Neural progenitor cell (in vitro differentiated cells): ENCODE measurements around the gene GNL3L. TPM values are rescaled to one million over a fixed set of nuclear protein-coding genes. Genes with fewer than 3 reads are reported as not detected.

ENCODE experiments used
- DNase-seq: peaks from one replicate; pipeline ENCODE4 v3.0.0-alpha.2; 2016; ENCODE audit warnings: low spot score
- H2AFZ ChIP-seq: fragments of 200-600 bp; sonication (generic); replicated peaks from 2 replicates; pipeline ENCODE4 v1.6.1; 2016; ENCODE audit warnings: antibody characterized with exemption
- H3F3A ChIP-seq: fragments of 200-600 bp; sonication (generic); 2 replicates; pipeline ENCODE4 v1.6.1; 2016; ENCODE audit warnings: antibody characterized with exemption, low read depth
- H3K27ac ChIP-seq: fragments of 200-600 bp; sonication (generic); 2 replicates; pipeline ENCODE4 v1.5.1; 2016; ENCODE audit warnings: mild to moderate bottlenecking
- H3K27me3 ChIP-seq: fragments of 200-600 bp; sonication (generic); 2 replicates; pipeline ENCODE4 v1.6.1; 2016; ENCODE audit warnings: mild to moderate bottlenecking, moderate library complexity
- H3K36me3 ChIP-seq: fragments of 200-600 bp; sonication (generic); 2 replicates; pipeline ENCODE4 v1.5.1; 2016
- H3K4me1 ChIP-seq: fragments of 200-600 bp; sonication (generic); 2 replicates; pipeline ENCODE4 v1.6.1; 2016; ENCODE audit warnings: mixed run types
- H3K4me2 ChIP-seq: fragments of 200-600 bp; sonication (generic); 2 replicates; pipeline ENCODE4 v1.6.1; 2016
- H3K4me3 ChIP-seq: fragments of 200-600 bp; sonication (generic); 2 replicates; pipeline ENCODE4 v1.5.1; 2016
- H3K79me2 ChIP-seq: fragments of 200-600 bp; sonication (generic); 2 replicates; pipeline ENCODE4 v1.6.1; 2016; ENCODE audit warnings: low read depth
- H3K9ac ChIP-seq: fragments of 200-600 bp; sonication (generic); 2 replicates; pipeline ENCODE4 v1.6.1; 2016
- H3K9me3 ChIP-seq: fragments of 200-600 bp; sonication (generic); 2 replicates; pipeline ENCODE4 v1.5.1; 2016; ENCODE audit warnings: low read depth
- H4K20me1 ChIP-seq: fragments of 200-600 bp; sonication (generic); 2 replicates; pipeline ENCODE4 v1.6.1; 2016; ENCODE audit warnings: low read depth
- H3K27ac Mint-ChIP-seq: 3 replicates; pipeline ENCODE4 v1.8.0; 2021; ENCODE audit warnings: mixed read lengths
- H3K27me3 Mint-ChIP-seq: 2 replicates; pipeline ENCODE4 v1.8.0; 2022; ENCODE audit warnings: low read depth, mild to moderate bottlenecking, inconsistent platforms, moderate library complexity, mixed read lengths; ENCODE audit not compliant: insufficient read depth
- H3K36me3 Mint-ChIP-seq: 3 replicates; pipeline ENCODE4 v1.8.0; 2021; ENCODE audit warnings: mixed read lengths
- H3K4me1 Mint-ChIP-seq: 3 replicates; pipeline ENCODE4 v1.8.0; 2021; ENCODE audit warnings: mixed read lengths
- H3K4me3 Mint-ChIP-seq: 3 replicates; pipeline ENCODE4 v1.8.0; 2021; ENCODE audit warnings: mild to moderate bottlenecking, moderate library complexity, mixed read lengths
- H3K9me3 Mint-ChIP-seq: 3 replicates; pipeline ENCODE4 v1.8.0; 2020; ENCODE audit warnings: mixed read lengths
- CTCF ChIP-seq: fragments of 200-600 bp; sonication (generic); IDR thresholded peaks from 2 replicates; pipeline ENCODE4 v1.5.1; 2017; ENCODE audit warnings: antibody characterized with exemption, mild to moderate bottlenecking
- EZH2 ChIP-seq: fragments of 200-600 bp; sonication (generic); IDR thresholded peaks from 2 replicates; pipeline ENCODE4 v1.6.1; 2017; ENCODE audit warnings: antibody characterized with exemption, mild to moderate bottlenecking, moderate library complexity
- EZH2phosphoT487 ChIP-seq: fragments of 200-600 bp; sonication (generic); IDR thresholded peaks from 2 replicates; pipeline ENCODE4 v1.6.1; 2017; ENCODE audit warnings: antibody characterized with exemption
- total RNA-seq: library from RNA; depleted of rRNA; stranded (reverse); fragments of >200 nt; gene quantifications from 2 replicates; pipeline ENCODE4 v1.2.3, GENCODE V29; 2015; ENCODE audit warnings: low replicate concordance

GNL3L gene
- total RNA-seq, 1 donor from 2014 or later = 19.3 TPM

- Histone ChIP-seq H3K27ac (no peak overlapping the region), H3K9ac (no peak overlapping the region), H4K20me1 (peaks cover 17% of the 10 kb centered on the region), H2AFZ (no peak overlapping the region), H3K79me2 (peaks cover 32% of the 10 kb centered on the region), H3K9me3 (peaks cover 4% of the 10 kb centered on the region), H3K4me2 (peak overlapping the region; percentile 31), H3K4me3 (no peak overlapping the region), H3K4me1 (peaks cover 8% of the 10 kb centered on the region), H3K36me3 (no peaks in the 10 kb centered on the region), H3F3A (peaks cover 8% of the 10 kb centered on the region), H3K27me3 (no peaks in the 10 kb centered on the region)
- peak overlapping the region; percentile 85 for H3K4me3 Mint-ChIP-seq
- TF ChIP-seq EZH2phosphoT487 (no peak), EZH2 (no peak), CTCF (no peak)
- H3K27me3 Mint-ChIP-seq = peaks cover 3% of the 10 kb centered on the region
- peaks cover 2% of the 10 kb centered on the region for H3K36me3 Mint-ChIP-seq
- peaks cover 15% of the 10 kb centered on the region for H3K9me3 Mint-ChIP-seq
- peak overlapping the region; percentile 48 for H3K27ac Mint-ChIP-seq
- no peak for DNase-seq
- H3K4me1 Mint-ChIP-seq = peaks cover 34% of the 10 kb centered on the region
Measured at GRCh38 chrX:54496936-54497335, 33.1 kb upstream of the GNL3L start.

- no peak overlapping the region for H3K4me3 Mint-ChIP-seq
- no peaks in the 10 kb centered on the region for H4K20me1 ChIP-seq
- no peaks in the 10 kb centered on the region for H3K36me3 Mint-ChIP-seq
- H3K9ac ChIP-seq = no peak overlapping the region
- H3K4me1 Mint-ChIP-seq = peaks cover 8% of the 10 kb centered on the region
- H3K9me3 Mint-ChIP-seq = peaks cover 6% of the 10 kb centered on the region
- no peak for DNase-seq
- H2AFZ ChIP-seq = no peak overlapping the region
- no peaks in the 10 kb centered on the region for H3K9me3 ChIP-seq
- no peak overlapping the region for H3K27ac ChIP-seq
- H3K4me1 ChIP-seq = no peaks in the 10 kb centered on the region
- H3K27me3 ChIP-seq = no peaks in the 10 kb centered on the region
- H3K27ac Mint-ChIP-seq = no peak overlapping the region
- no peak overlapping the region for H3K4me3 ChIP-seq
- no peaks in the 10 kb centered on the region for H3F3A ChIP-seq
- no peaks in the 10 kb centered on the region for H3K27me3 Mint-ChIP-seq
- H3K36me3 ChIP-seq = no peaks in the 10 kb centered on the region
- no peak for TF ChIP-seq EZH2phosphoT487
- no peak for TF ChIP-seq EZH2
- TF ChIP-seq CTCF = no peak
- H3K79me2 ChIP-seq = no peaks in the 10 kb centered on the region
- H3K4me2 ChIP-seq = no peak overlapping the region
Measured at GRCh38 chrX:54509400-54509799, 20.6 kb upstream of the GNL3L start.

DNA sequence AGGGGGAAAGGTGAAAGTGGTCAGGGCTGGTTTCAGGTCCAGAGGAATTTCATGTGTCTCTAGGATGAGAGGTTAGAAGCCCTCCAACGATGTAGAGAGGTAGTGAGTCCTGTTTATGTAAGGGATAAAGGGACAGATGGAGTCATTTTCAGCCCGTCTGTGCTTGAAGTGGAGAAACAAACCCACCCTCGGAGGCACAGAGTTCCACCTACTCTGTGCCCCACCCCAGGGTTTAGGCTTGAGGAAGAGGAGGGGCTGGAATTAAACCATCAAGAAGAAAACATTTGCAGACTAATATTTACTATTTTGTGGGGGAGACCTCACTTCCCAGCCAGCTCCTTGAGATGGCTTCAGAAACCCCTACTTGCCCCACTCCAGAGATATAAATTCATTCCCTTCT is 868 bp upstream of the GNL3L start:
- Histone ChIP-seq H3K79me2 (peaks cover 39% of the 10 kb centered on the region), H3K4me2 (no peak overlapping the region), H3K9ac (no peak overlapping the region), H3K36me3 (no peaks in the 10 kb centered on the region), H4K20me1 (no peaks in the 10 kb centered on the region), H3K4me1 (no peaks in the 10 kb centered on the region), H3K27ac (no peak overlapping the region), H3F3A (no peaks in the 10 kb centered on the region), H3K4me3 (no peak overlapping the region), H3K27me3 (no peaks in the 10 kb centered on the region), H3K9me3 (peaks cover 6% of the 10 kb centered on the region), H2AFZ (peak overlapping the region; percentile 64)
- H3K9me3 Mint-ChIP-seq = peaks cover 19% of the 10 kb centered on the region
- H3K27me3 Mint-ChIP-seq = peaks cover 5% of the 10 kb centered on the region
- peak overlapping the region; percentile 87 for H3K4me3 Mint-ChIP-seq
- peaks cover 2% of the 10 kb centered on the region for H3K36me3 Mint-ChIP-seq
- peaks cover 13% of the 10 kb centered on the region for H3K4me1 Mint-ChIP-seq
- TF ChIP-seq EZH2 (no peak), EZH2phosphoT487 (no peak), CTCF (no peak)
- no peak for DNase-seq
- H3K27ac Mint-ChIP-seq = peak overlapping the region; percentile 100
